Activated CD4-positive, alpha-beta T cell treated with anti-CD3 and anti-CD28 coated beads for 36 hours (primary cell): ENCODE data around the gene RAB3C. TPM values are rescaled to one million over a fixed set of nuclear protein-coding genes. Genes with fewer than 3 reads are reported as not detected.

Experiments used
- ATAC-seq: fragments of 200-7000 bp; cut with Tn5 transposase; one replicate; pipeline ENCODE4 v1.10.0; 2021; ENCODE audit warnings: mild to moderate bottlenecking, moderate library complexity
- CTCF ChIA-PET: fragments of 350-600 bp; sonication (Branson Sonifier 250); formaldehyde crosslinking; loops from one replicate; lab custom pipeline; 2021; ENCODE audit warnings: antibody characterized with exemption; lab: Charles Lee
- POLR2A ChIA-PET: fragments of 350-600 bp; sonication (Branson Sonifier 250); formaldehyde crosslinking; loops from one replicate; lab custom pipeline; 2021; ENCODE audit warnings: antibody characterized with exemption, inconsistent platforms; lab: Charles Lee
- DNase-seq: peaks from one replicate; pipeline ENCODE4 v3.0.0-alpha.2; 2020
- H3K27ac Mint-ChIP-seq: one replicate; pipeline ENCODE4 v1.8.0; 2021; ENCODE audit warnings: mixed read lengths
- H3K27me3 Mint-ChIP-seq: one replicate; pipeline ENCODE4 v1.8.0; 2021; ENCODE audit warnings: mixed read lengths
- H3K36me3 Mint-ChIP-seq: one replicate; pipeline ENCODE4 v1.8.0; 2021; ENCODE audit warnings: low read depth, mixed read lengths
- H3K4me1 Mint-ChIP-seq: one replicate; pipeline ENCODE4 v1.8.0; 2021; ENCODE audit warnings: mixed read lengths
- H3K4me3 Mint-ChIP-seq: one replicate; pipeline ENCODE4 v1.8.0; 2021; ENCODE audit warnings: mild to moderate bottlenecking, moderate library complexity, mixed read lengths
- H3K9me3 Mint-ChIP-seq: one replicate; pipeline ENCODE4 v1.8.0; 2021; ENCODE audit warnings: low read depth, mixed read lengths
- intact Hi-C, 2 experiments: fragments of 100-400 bp; cut with DNase I in 1 of 2; cut with micrococcal nuclease in 1 of 2; formaldehyde crosslinking; loops; one replicate each; pipeline versions ENCODE4 v1.14.2 to v1.15.1; 2022 to 2024; cut with DNase I, micrococcal nuclease
- total RNA-seq, 2 experiments: library from RNA; stranded (reverse); gene quantifications; one replicate each; pipeline ENCODE4 v1.2.3, GENCODE V29; 2021

RAB3C gene
- total RNA-seq, 2 experiments from 2014 or later, result not detected

- CTCF ChIA-PET, result no interaction called here
- intact Hi-C loops, result no loop called here
- no peaks in the 10 kb centered on the region for H3K36me3 Mint-ChIP-seq
Observed at GRCh38 chr5:58738336-58738735, 155.5 kb downstream of the RAB3C start.

DNA sequence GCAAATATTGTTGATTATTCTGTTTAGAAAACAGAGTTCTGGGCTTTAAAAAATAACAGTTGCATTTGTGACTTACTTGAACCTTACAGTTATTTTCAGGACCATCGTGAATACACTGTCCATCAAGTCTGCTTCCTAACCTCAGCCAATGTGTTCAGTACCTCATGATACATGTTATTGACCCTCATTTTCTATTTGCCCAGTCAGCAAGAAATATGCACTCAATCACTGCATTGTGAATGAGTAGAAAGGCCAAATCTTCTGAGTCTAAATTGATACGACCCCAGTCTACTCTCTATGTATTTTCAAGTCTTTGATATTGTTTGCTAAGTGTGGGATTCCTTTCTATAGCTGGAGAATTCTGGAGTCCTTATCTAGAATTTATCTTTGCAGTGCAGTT is 156.2 kb downstream of the RAB3C start:
- no peak overlapping the region for H3K4me3 Mint-ChIP-seq
- DNase-seq (no peak), ATAC-seq (no peak)
- ChIA-PET POLR2A (no interaction called here), CTCF (no interaction called here)
- peaks cover 2% of the 10 kb centered on the region for H3K27me3 Mint-ChIP-seq
- no peaks in the 10 kb centered on the region for H3K4me1 Mint-ChIP-seq
- no peak overlapping the region for H3K27ac Mint-ChIP-seq
- intact Hi-C loops, result no loop called here
- H3K9me3 Mint-ChIP-seq, result no peaks in the 10 kb centered on the region
- H3K36me3 Mint-ChIP-seq, result no peaks in the 10 kb centered on the region

More at GRCh38 chr5:58738336-58738735, 155.5 kb downstream of the RAB3C start:
- Mint-ChIP-seq H3K9me3 (no peaks in the 10 kb centered on the region), H3K27ac (no peak overlapping the region), H3K4me1 (no peaks in the 10 kb centered on the region), H3K4me3 (no peak overlapping the region), H3K27me3 (peaks cover 2% of the 10 kb centered on the region)
- ATAC-seq (no peak), DNase-seq (no peak)
- POLR2A ChIA-PET, result no interaction called here

- H3K27ac Mint-ChIP-seq, result no peak overlapping the region
- ATAC-seq (no peak), DNase-seq (no peak)
- peaks cover 9% of the 10 kb centered on the region for H3K27me3 Mint-ChIP-seq
- H3K4me3 Mint-ChIP-seq, result no peak overlapping the region
- ChIA-PET POLR2A (no interaction called here), CTCF (no interaction called here)
- intact Hi-C loops, result no loop called here
- H3K9me3 Mint-ChIP-seq, result no peaks in the 10 kb centered on the region
- H3K4me1 Mint-ChIP-seq, result no peaks in the 10 kb centered on the region
- H3K36me3 Mint-ChIP-seq, result no peaks in the 10 kb centered on the region
Observed at GRCh38 chr5:58740956-58741355, 158.1 kb downstream of the RAB3C start.

- peaks cover 13% of the 10 kb centered on the region for H3K27me3 Mint-ChIP-seq
- ChIA-PET POLR2A (no interaction called here), CTCF (interaction anchor here (0.7 kb wide), 1 partner anchor 1735 kb away, joined by 3 read pairs; no protein-coding TSS in a partner anchor)
- H3K4me3 Mint-ChIP-seq, result no peak overlapping the region
- no peaks in the 10 kb centered on the region for H3K4me1 Mint-ChIP-seq
- intact Hi-C loops, result no loop called here
- H3K36me3 Mint-ChIP-seq, result no peaks in the 10 kb centered on the region
- DNase-seq, result no peak
- ATAC-seq, result no peak
- no peaks in the 10 kb centered on the region for H3K9me3 Mint-ChIP-seq
- H3K27ac Mint-ChIP-seq, result no peak overlapping the region
Observed at GRCh38 chr5:58745350-58745749, 162.5 kb downstream of the RAB3C start.

GRCh38 chr5:58746321-58746720 is 163.4 kb downstream of the RAB3C start:
- Mint-ChIP-seq H3K4me3 (no peak overlapping the region), H3K9me3 (no peaks in the 10 kb centered on the region), H3K4me1 (peaks cover 4% of the 10 kb centered on the region), H3K27ac (no peak overlapping the region), H3K36me3 (no peaks in the 10 kb centered on the region), H3K27me3 (peaks cover 15% of the 10 kb centered on the region)
- POLR2A ChIA-PET, result no interaction called here
- CTCF ChIA-PET, result interaction anchor here (0.7 kb wide), 2 partner anchors 9 to 128 kb away, joined by 3 read pairs; no protein-coding TSS in a partner anchor
- ATAC-seq (no peak), DNase-seq (no peak)
- intact Hi-C loops, result no loop called here

DNA sequence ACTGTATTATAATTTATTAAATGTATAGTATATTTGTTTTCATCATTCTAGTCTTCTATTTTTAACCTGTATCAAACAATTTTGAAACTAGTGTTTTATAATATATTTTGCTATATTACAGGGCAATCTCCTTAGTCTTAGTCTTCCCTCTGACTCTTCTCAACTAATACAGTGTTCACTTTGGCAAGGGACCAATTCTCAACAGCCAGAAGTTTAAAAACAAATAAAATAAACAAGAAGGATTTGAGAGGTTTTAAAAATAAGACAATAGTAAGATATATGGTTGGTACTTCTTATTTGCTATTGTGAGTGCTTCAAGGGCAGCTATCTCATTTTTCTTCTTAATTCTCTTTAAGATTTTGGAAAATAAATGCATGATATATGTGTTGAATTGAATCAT is 167.2 kb downstream of the RAB3C start:
- Mint-ChIP-seq H3K27ac (no peak overlapping the region), H3K4me1 (peaks cover 4% of the 10 kb centered on the region), H3K27me3 (peaks cover 10% of the 10 kb centered on the region), H3K4me3 (no peak overlapping the region), H3K36me3 (no peaks in the 10 kb centered on the region), H3K9me3 (no peaks in the 10 kb centered on the region)
- POLR2A ChIA-PET, result no interaction called here
- intact Hi-C loops, result no loop called here
- DNase-seq (no peak), ATAC-seq (no peak)
- CTCF ChIA-PET, result no interaction called here

DNA sequence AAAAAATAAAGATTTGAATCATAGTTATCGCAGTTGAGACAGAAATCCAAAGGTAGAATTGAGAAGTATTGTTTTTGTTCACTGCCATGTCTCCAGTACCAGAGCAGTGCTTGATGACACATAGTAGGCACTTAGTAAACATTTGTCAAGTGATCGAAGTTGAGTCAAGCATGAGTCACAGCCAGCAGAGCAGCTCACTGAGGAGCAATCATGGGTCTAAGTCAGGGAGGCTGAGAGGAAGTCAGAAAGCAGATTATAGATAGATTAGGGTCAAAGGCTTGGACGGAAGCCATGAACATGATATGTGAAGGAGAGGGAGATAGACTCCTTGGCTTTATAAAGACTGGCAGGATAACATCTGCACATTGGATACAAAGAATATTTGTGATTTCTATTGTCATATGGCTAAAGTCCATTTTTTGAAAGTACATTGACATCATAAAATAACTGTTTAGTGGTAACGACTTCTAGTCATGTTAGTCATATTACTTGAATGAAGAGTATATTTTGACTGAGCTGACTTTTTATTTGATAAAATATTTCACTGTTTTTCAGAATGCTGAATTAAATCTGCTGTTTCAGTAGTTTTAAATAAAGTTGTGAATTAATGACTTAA is 168.5 kb downstream of the RAB3C start:
- DNase-seq, result peak; percentile 54
- POLR2A ChIA-PET, result interaction anchor here (1.2 kb wide), 1 partner anchor 20 kb away, joined by 3 read pairs; no protein-coding TSS in a partner anchor

GRCh38 chr5:58752104-58752503 is 169.2 kb downstream of the RAB3C start:
- intact Hi-C loops, result no loop called here
- H3K9me3 Mint-ChIP-seq, result no peaks in the 10 kb centered on the region
- ChIA-PET POLR2A (interaction anchor here (1.2 kb wide), 1 partner anchor 20 kb away, joined by 3 read pairs; no protein-coding TSS in a partner anchor), CTCF (interaction anchor here (1.3 kb wide), 1 partner anchor 95 kb away, joined by 3 read pairs; no protein-coding TSS in a partner anchor)
- peaks cover 6% of the 10 kb centered on the region for H3K27me3 Mint-ChIP-seq
- no peak for ATAC-seq
- peaks cover 4% of the 10 kb centered on the region for H3K4me1 Mint-ChIP-seq
- DNase-seq, result no peak
- H3K27ac Mint-ChIP-seq, result no peak overlapping the region
- H3K36me3 Mint-ChIP-seq, result no peaks in the 10 kb centered on the region
- H3K4me3 Mint-ChIP-seq, result no peak overlapping the region

More for the DNA sequence above, 168.5 kb downstream of the RAB3C start:
- peaks cover 7% of the 10 kb centered on the region for H3K27me3 Mint-ChIP-seq
- peaks cover 4% of the 10 kb centered on the region for H3K4me1 Mint-ChIP-seq
- peak; percentile 99 for ATAC-seq
- no peaks in the 10 kb centered on the region for H3K36me3 Mint-ChIP-seq
- H3K9me3 Mint-ChIP-seq, result no peaks in the 10 kb centered on the region
- CTCF ChIA-PET, result interaction anchor here (1.3 kb wide), 1 partner anchor 95 kb away, joined by 3 read pairs; no protein-coding TSS in a partner anchor
- H3K27ac Mint-ChIP-seq, result no peak overlapping the region
- intact Hi-C loops, result no loop called here
- no peak overlapping the region for H3K4me3 Mint-ChIP-seq

GRCh38 chr5:58753446-58753845 is 170.6 kb downstream of the RAB3C start:
- no peak overlapping the region for H3K4me3 Mint-ChIP-seq
- no peaks in the 10 kb centered on the region for H3K9me3 Mint-ChIP-seq
- intact Hi-C loops, result no loop called here

DNA sequence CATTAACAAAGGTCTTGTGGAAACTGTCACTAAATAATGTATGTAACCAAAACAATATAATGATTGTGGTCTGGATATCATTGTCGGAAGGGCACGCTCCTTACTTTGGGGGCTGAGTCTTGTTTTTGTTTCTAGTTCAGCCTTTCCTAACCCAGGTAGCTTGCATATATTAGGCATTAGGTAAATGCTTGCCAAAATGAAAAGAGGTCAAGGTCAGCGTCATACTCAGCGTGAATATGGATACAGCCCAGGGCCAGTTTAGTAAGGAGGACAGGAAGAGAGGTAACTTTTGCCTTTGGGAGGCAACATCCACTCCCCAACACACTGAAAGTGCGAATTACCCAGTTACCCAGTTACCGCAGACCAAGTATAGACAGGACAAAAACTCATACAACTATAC is 171.4 kb downstream of the RAB3C start:
- intact Hi-C loops, result no loop called here
- Mint-ChIP-seq H3K27ac (no peak overlapping the region), H3K4me1 (peaks cover 10% of the 10 kb centered on the region), H3K27me3 (peaks cover 6% of the 10 kb centered on the region), H3K9me3 (no peaks in the 10 kb centered on the region), H3K36me3 (no peaks in the 10 kb centered on the region), H3K4me3 (no peak overlapping the region)
- ATAC-seq, result no peak
- CTCF ChIA-PET, result interaction anchor here (0.7 kb wide), 1 partner anchor 162 kb away, joined by 3 read pairs; no protein-coding TSS in a partner anchor
- DNase-seq, result no peak
- POLR2A ChIA-PET, result no interaction called here

More at GRCh38 chr5:58753446-58753845, 170.6 kb downstream of the RAB3C start:
- ChIA-PET POLR2A (no interaction called here), CTCF (interaction anchor here (0.6 to 0.7 kb wide), 2 partner anchors 21 to 573 kb away, joined by 3 read pairs; no protein-coding TSS in a partner anchor)
- Mint-ChIP-seq H3K36me3 (no peaks in the 10 kb centered on the region), H3K27ac (no peak overlapping the region), H3K27me3 (peaks cover 6% of the 10 kb centered on the region), H3K4me1 (peaks cover 4% of the 10 kb centered on the region)
- DNase-seq, result no peak
- no peak for ATAC-seq

- intact Hi-C loops, result no loop called here
- ATAC-seq (no peak), DNase-seq (no peak)
- ChIA-PET POLR2A (no interaction called here), CTCF (no interaction called here)
- Mint-ChIP-seq H3K4me3 (no peak overlapping the region), H3K4me1 (peaks cover 22% of the 10 kb centered on the region), H3K27me3 (peaks cover 6% of the 10 kb centered on the region), H3K9me3 (no peaks in the 10 kb centered on the region), H3K36me3 (no peaks in the 10 kb centered on the region), H3K27ac (no peak overlapping the region)
Observed at GRCh38 chr5:58755397-58755796, 172.5 kb downstream of the RAB3C start.

GRCh38 chr5:58759745-58760144 is 176.9 kb downstream of the RAB3C start:
- intact Hi-C loops, result no loop called here
- ChIA-PET CTCF (no interaction called here), POLR2A (no interaction called here)
- ATAC-seq (peak; percentile 72), DNase-seq (no peak)
- Mint-ChIP-seq H3K27me3 (peaks cover 3% of the 10 kb centered on the region), H3K27ac (peak overlapping the region; percentile 34), H3K4me1 (peaks cover 39% of the 10 kb centered on the region), H3K36me3 (no peaks in the 10 kb centered on the region), H3K9me3 (no peaks in the 10 kb centered on the region), H3K4me3 (peak overlapping the region; percentile 43)
